Stimulated activated CD8-positive, alpha-beta memory T cell treated with anti-CD3 and anti-CD28 coated beads, Interleukin-4, amount 100 ng/mL, for 48 hours (primary cell): ENCODE data around the gene PSME3IP1.
"Not testable (repeated sequence)": the region's sequence is repeated elsewhere in the genome, so short reads cannot be mapped to it uniquely, and the experiment has no call there.

Experiments used
- DNase-seq: peaks from one replicate; pipeline ENCODE4 v3.0.0-alpha.2; 2020

PSME3IP1 gene, protein sequence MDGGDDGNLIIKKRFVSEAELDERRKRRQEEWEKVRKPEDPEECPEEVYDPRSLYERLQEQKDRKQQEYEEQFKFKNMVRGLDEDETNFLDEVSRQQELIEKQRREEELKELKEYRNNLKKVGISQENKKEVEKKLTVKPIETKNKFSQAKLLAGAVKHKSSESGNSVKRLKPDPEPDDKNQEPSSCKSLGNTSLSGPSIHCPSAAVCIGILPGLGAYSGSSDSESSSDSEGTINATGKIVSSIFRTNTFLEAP

GRCh38 chr16:57185945-57186871, at the start of gene PSME3IP1, which contains the start of gene RSPRY1:
PSME3IP1 (minus strand) TSS chr16:57186039; CDS start chr16:57173854, 12,185 bp downstream.
RSPRY1 (plus strand) TSS chr16:57186329; CDS start chr16:57204659, 18,330 bp downstream.
- peak; percentile 98 for DNase-seq

DNA sequence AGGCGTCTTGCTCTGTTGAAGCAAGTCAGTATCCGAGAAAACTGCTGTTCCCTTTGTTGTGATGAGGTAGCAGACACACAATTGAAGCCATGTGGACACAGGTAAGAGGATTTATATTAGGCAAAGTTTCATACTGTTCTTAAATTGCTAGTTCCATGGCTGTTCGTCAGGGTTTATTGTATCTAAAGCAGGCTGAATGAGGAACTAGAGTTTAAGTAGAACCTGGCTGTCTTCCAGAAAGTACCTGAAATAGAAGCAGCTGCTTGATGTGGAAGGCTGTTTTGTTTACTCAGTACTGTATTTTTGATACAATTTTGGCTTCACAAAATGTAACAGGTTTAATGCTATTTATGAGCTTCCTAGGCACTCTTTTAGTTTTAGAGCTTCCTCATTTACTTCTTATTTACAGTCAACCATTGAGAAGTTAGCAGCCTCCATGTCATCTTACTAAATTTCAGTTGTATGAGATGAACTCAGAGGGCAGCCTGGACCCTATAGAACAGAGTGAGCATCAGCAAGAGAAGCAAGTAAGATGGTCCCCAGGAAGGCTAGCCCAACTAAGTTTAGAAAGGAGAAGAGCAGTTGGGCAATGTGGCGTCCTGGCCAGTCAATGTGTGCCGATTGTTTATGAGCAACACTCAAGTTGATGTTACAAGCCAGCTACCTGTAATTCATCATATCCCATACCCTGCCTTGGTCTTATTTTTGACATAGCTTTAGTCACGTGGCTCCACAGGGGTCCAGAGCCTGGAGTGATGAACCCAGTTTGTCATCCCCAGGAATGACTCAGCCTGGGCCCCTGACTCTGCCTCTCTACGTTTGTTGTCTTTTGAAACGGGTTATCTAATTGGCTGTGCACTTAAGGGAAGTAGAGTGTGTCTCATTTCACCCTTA, 49.5 kb upstream of the PSME3IP1 start:
- DNase-seq = peak; percentile 62

DNA sequence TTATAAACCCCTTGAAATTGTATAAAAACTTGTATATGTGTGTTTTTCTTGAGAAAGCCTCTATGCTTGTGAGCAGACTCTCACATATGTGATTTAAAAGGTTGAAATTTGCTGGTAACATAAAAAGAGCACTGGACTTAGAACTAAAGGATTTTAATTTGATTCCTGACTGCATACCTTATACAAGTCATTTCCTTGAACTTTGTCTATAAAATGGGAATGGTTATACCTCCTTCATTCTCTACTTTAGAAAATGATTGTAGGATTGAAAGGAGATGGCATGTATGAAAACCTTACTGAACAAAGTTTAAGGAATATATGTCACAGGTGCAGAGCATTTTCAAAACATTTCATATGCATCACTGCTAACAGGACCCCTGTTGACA, 48.9 kb upstream of the PSME3IP1 start:
- DNase-seq = no peak

- DNase-seq = no peak
These were observed 48.3 kb upstream of the PSME3IP1 start for GRCh38 chr16:57233944-57234706.

DNA sequence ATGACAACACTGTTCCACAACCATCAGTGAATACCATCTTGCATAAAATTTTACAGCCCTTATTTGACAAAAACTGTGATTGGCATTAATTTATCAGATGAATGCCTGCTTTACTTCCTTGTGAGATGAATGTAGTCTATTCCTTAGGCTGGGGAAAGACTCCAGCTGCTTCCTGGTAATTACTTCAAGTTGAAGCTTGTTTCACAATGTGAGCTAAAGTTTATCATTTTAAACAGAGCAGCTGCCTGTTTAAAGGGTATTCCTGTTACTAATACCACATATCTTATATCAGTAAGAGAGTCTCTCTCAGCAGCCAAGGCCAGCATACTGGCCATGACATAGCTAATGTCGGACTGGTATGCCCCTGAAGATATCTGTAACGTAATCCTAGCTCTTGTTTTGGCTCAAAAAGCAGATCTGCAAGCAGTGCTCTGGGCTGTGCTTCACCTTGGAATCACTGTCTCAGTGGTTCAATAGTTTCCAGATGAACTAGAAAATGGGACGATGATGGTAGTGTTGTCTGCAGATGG, 46.0 kb upstream of the PSME3IP1 start:
- no peak for DNase-seq

- no peak for DNase-seq
These were observed 43.2 kb upstream of the PSME3IP1 start for GRCh38 chr16:57229079-57229478.

- DNase-seq = no peak
These were observed 41.1 kb upstream of the PSME3IP1 start for GRCh38 chr16:57226701-57227621.

GRCh38 chr16:57225978-57226377, 40.1 kb upstream of the PSME3IP1 start:
- no peak for DNase-seq

- DNase-seq = no peak
These were observed 39.0 kb upstream of the PSME3IP1 start for GRCh38 chr16:57224651-57225335.

GRCh38 chr16:57223057-57223456, 37.2 kb upstream of the PSME3IP1 start:
- DNase-seq = no peak

DNA sequence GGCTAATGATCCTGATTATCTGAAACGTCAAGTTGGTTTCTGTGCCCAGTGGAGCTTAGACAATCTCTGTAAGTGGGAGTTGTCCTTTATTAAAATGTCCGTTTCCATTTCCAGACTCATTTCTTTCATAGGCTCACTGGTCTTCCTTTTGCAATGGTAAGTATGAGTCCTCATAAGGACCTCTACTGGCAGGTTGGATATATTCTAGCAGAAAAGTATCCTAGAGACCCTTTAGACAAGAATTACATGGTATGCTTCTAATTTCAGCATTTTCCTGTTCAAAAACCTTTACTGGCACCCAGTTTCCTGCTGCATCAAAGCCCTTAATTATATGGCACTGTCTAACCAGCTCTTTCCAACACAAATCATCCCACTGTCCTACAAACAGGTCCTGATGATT, 31.1 kb upstream of the PSME3IP1 start:
- no peak for DNase-seq

GRCh38 chr16:57213462-57213861, 27.6 kb upstream of the PSME3IP1 start:
- no peak for DNase-seq

- no peak for DNase-seq
These were observed 23.9 kb upstream of the PSME3IP1 start for GRCh38 chr16:57209780-57210179.

GRCh38 chr16:57208926-57209325, 23.1 kb upstream of the PSME3IP1 start:
- no peak for DNase-seq

DNA sequence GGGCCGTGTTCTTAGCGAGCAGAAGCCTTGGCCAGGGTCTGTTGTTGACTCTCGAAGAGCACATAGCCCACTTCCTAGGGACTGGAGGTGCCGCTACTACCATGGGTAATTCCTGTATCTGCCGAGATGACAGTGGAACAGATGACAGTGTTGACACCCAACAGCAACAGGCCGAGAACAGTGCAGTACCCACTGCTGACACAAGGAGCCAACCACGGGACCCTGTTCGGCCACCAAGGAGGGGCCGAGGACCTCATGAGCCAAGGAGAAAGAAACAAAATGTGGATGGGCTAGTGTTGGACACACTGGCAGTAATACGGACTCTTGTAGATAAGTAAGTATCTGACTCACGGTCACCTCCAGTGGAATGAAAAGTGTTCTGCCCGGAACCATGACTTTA, 18.8 kb upstream of the PSME3IP1 start:
- no peak for DNase-seq

- DNase-seq = no peak
These were observed 17.6 kb upstream of the PSME3IP1 start for GRCh38 chr16:57203451-57203850.

DNA sequence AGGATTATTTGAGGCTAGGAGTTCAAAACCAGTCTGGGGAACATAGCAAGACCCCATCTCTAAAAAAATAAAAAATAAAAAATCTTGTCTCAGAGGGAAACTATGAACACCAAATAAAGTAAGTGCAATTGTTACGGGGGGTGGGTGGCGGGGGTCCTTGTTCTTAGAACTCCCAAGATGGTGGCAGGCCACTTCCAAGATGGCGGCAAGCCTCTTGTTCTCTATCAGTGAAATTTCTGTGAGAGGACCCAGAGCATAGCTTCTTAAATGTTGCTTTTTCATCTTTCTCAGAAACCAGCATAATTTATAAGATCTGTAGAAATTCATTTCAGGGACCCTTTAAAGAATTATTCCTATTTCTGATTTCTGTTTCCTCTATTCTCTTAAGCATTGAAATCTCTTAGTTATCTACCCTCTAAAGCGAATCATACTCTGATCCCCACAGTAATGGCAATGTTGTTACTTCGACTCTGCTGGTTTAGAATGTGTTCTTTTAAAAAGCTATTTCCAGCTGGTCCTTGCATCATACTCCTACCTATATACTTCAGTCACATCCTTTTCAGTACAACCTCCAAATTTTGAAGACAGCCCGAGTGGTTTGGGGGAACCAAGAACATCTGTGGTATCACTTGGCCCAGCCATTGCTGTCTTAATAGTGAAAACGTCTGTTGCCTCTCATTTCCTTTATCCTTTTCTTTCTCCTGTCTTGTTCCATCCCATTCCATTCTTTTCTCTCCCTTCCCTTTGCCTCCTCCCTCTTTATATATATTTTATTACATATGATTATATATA, 16.5 kb upstream of the PSME3IP1 start:
- no peak for DNase-seq

DNA sequence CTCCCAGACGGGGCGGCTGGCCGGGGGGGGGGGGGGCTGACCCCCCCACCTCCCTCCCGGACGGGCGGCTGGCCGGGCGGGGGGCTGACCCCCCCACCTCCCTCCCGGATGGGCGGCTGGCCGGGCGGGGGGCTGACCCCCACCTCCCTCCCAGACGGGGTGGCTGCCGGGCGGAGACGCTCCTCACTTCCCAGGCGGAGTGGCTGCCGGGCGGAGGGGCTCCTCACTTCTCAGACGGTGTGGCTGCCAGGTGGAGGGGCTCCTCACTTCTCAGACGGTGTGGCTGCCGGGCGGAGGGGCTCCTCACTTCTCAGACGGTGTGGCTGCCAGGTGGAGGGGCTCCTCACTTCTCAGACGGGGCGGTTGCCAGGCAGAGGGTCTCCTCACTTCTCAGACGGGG, 15.1 kb upstream of the PSME3IP1 start:
- not testable (repeated sequence) for DNase-seq

DNA sequence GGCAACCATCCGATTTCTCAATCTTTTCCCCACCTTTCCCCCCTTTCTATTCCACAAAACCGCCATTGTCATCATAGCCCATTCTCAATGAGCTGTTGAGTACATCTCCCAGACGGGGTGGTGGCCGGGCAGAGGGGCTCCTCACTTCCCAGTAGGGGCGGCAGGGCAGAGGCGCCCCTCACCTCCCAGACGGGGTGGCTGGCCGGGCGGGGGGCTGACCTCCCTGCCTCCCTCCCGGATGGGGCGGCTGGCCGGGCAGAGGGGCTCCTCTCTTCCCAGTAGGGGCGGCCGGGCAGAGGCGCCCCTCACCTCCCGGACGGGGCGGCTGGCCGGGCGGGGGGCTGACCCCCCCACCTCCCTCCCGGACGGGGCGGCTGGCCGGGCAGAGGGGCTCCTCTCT, 14.5 kb upstream of the PSME3IP1 start:
- DNase-seq = not testable (repeated sequence)
